Activated CD4-positive, alpha-beta memory T cell treated with anti-CD3 and anti-CD28 coated beads, Interleukin-2, amount 10 ng/mL, durations not matched to agents 7 days and 5 days (primary cell): Measurements from ENCODE around the gene C16orf92. TPM values are rescaled to one million over a fixed set of nuclear protein-coding genes. Genes with fewer than 3 reads are reported as not detected.

ENCODE experiments used
- CTCF ChIA-PET: fragments of 350-600 bp; sonication (Branson Sonifier 250); formaldehyde crosslinking; loops from one replicate; lab custom pipeline; 2021; ENCODE audit warnings: antibody characterized with exemption, inconsistent platforms; lab: Charles Lee
- POLR2A ChIA-PET: fragments of 350-600 bp; sonication (Branson Sonifier 250); formaldehyde crosslinking; loops from one replicate; lab custom pipeline; 2021; ENCODE audit warnings: antibody characterized with exemption; lab: Charles Lee
- DNase-seq: peaks from one replicate; pipeline ENCODE4 v3.0.0-alpha.2; 2020
- H3K27ac Mint-ChIP-seq: one replicate; pipeline ENCODE4 v1.8.0; 2021; ENCODE audit warnings: mild to moderate bottlenecking, mixed read lengths
- H3K27me3 Mint-ChIP-seq: one replicate; pipeline ENCODE4 v1.8.0; 2021; ENCODE audit warnings: mixed read lengths
- H3K36me3 Mint-ChIP-seq: one replicate; pipeline ENCODE4 v1.8.0; 2021; ENCODE audit warnings: low read depth, mixed read lengths
- H3K4me1 Mint-ChIP-seq: one replicate; pipeline ENCODE4 v1.8.0; 2021; ENCODE audit warnings: mixed read lengths
- H3K4me3 Mint-ChIP-seq: one replicate; pipeline ENCODE4 v1.8.0; 2021; ENCODE audit warnings: mild to moderate bottlenecking, mixed read lengths
- H3K9me3 Mint-ChIP-seq: one replicate; pipeline ENCODE4 v1.8.0; 2021; ENCODE audit warnings: mixed read lengths
- total RNA-seq, 2 experiments: library from RNA; stranded (reverse); gene quantifications; one replicate each; pipeline ENCODE4 v1.2.3, GENCODE V29; 2021

Gene C16orf92
- total RNA-seq, 2 experiments from 2014 or later: not detected

- ChIA-PET POLR2A (interaction anchor here (1.6 kb wide), 1 partner anchor 75 kb away, joined by 3 read pairs; the partner anchor contains the start of gene KCTD13), CTCF (interaction anchor here (1.2 kb wide), 1 partner anchor 31 kb away, joined by 4 read pairs; the partner anchor contains the start of gene TLCD3B)
- H3K4me1 Mint-ChIP-seq: peaks cover 29% of the 10 kb centered on the region
- H3K4me3 Mint-ChIP-seq: no peak overlapping the region
- no peak for DNase-seq
- H3K27ac Mint-ChIP-seq: no peak overlapping the region
- H3K36me3 Mint-ChIP-seq: peaks cover 46% of the 10 kb centered on the region
- no peaks in the 10 kb centered on the region for H3K27me3 Mint-ChIP-seq
- no peaks in the 10 kb centered on the region for H3K9me3 Mint-ChIP-seq
Measured at GRCh38 chr16:30000735-30001631, 22.0 kb upstream of the C16orf92 start.

GRCh38 chr16:30002614-30003346 is 20.2 kb upstream of the C16orf92 start:
- no peak overlapping the region for H3K4me3 Mint-ChIP-seq
- H3K9me3 Mint-ChIP-seq: no peaks in the 10 kb centered on the region
- no peaks in the 10 kb centered on the region for H3K27me3 Mint-ChIP-seq
- peaks cover 36% of the 10 kb centered on the region for H3K36me3 Mint-ChIP-seq
- ChIA-PET CTCF (interaction anchor here (1.3 kb wide), 1 partner anchor 154 kb away, joined by 3 read pairs; no protein-coding TSS in a partner anchor), POLR2A (interaction anchor here (1.3 to 1.4 kb wide), 2 partner anchors 10 to 41 kb away, joined by 3 to 4 read pairs; partner anchors contain the start of gene TMEM219)
- peaks cover 16% of the 10 kb centered on the region for H3K4me1 Mint-ChIP-seq
- DNase-seq: no peak
- no peak overlapping the region for H3K27ac Mint-ChIP-seq

- H3K27me3 Mint-ChIP-seq: peaks cover 6% of the 10 kb centered on the region
- no peaks in the 10 kb centered on the region for H3K9me3 Mint-ChIP-seq
- peaks cover 28% of the 10 kb centered on the region for H3K36me3 Mint-ChIP-seq
- no peak overlapping the region for H3K27ac Mint-ChIP-seq
- CTCF ChIA-PET: interaction anchor here (1.3 to 3.5 kb wide), 2 partner anchors 196 to 303 kb away, joined by 4 to 15 read pairs; no protein-coding TSS in a partner anchor
- H3K4me1 Mint-ChIP-seq: peaks cover 10% of the 10 kb centered on the region
- no peak overlapping the region for H3K4me3 Mint-ChIP-seq
- DNase-seq: no peak
- POLR2A ChIA-PET: interaction anchor here (1.1 to 1.3 kb wide), 3 partner anchors 7 to 10 kb away, joined by 3 read pairs; no protein-coding TSS in a partner anchor
Measured at GRCh38 chr16:30003670-30004423, 19.2 kb upstream of the C16orf92 start.

GRCh38 chr16:30004424-30004776 is 18.6 kb upstream of the C16orf92 start:
- no peak overlapping the region for H3K27ac Mint-ChIP-seq
- peaks cover 22% of the 10 kb centered on the region for H3K36me3 Mint-ChIP-seq
- H3K4me1 Mint-ChIP-seq: peaks cover 4% of the 10 kb centered on the region
- POLR2A ChIA-PET: interaction anchor here (1.1 to 1.3 kb wide), 3 partner anchors 8 to 10 kb away, joined by 3 read pairs; no protein-coding TSS in a partner anchor
- DNase-seq: no peak
- peaks cover 11% of the 10 kb centered on the region for H3K27me3 Mint-ChIP-seq
- no peak overlapping the region for H3K4me3 Mint-ChIP-seq
- CTCF ChIA-PET: interaction anchor here (1.3 to 3.5 kb wide), 2 partner anchors 196 to 304 kb away, joined by 4 to 15 read pairs; no protein-coding TSS in a partner anchor
- H3K9me3 Mint-ChIP-seq: no peaks in the 10 kb centered on the region

- no peaks in the 10 kb centered on the region for H3K9me3 Mint-ChIP-seq
- H3K4me1 Mint-ChIP-seq: peaks cover under 1% of the 10 kb centered on the region
- H3K36me3 Mint-ChIP-seq: peaks cover 18% of the 10 kb centered on the region
- POLR2A ChIA-PET: interaction anchor here (1.1 to 1.3 kb wide), 3 partner anchors 8 to 11 kb away, joined by 3 read pairs; no protein-coding TSS in a partner anchor
- CTCF ChIA-PET: interaction anchor here (1.2 to 3.5 kb wide), 7 partner anchors 8 to 304 kb away, joined by 3 to 15 read pairs (median 5); partner anchors contain the start of genes INO80E, KCTD13 and PAGR1
- H3K4me3 Mint-ChIP-seq: no peak overlapping the region
- no peak for DNase-seq
- no peak overlapping the region for H3K27ac Mint-ChIP-seq
- H3K27me3 Mint-ChIP-seq: peaks cover 14% of the 10 kb centered on the region
Measured at GRCh38 chr16:30004811-30005242, 18.2 kb upstream of the C16orf92 start.

- POLR2A ChIA-PET: interaction anchor here (1.2 to 2.1 kb wide), 3 partner anchors 9 to 12 kb away, joined by 3 to 6 read pairs (median 3); partner anchors contain the start of gene HIRIP3
- peaks cover 20% of the 10 kb centered on the region for H3K27me3 Mint-ChIP-seq
- H3K4me1 Mint-ChIP-seq: peaks cover 2% of the 10 kb centered on the region
- no peak overlapping the region for H3K4me3 Mint-ChIP-seq
- H3K9me3 Mint-ChIP-seq: no peaks in the 10 kb centered on the region
- H3K27ac Mint-ChIP-seq: no peak overlapping the region
- H3K36me3 Mint-ChIP-seq: peaks cover 17% of the 10 kb centered on the region
- peak; percentile 42 for DNase-seq
- CTCF ChIA-PET: interaction anchor here (1.0 to 3.5 kb wide), 8 partner anchors 9 to 305 kb away, joined by 3 to 15 read pairs (median 5); partner anchors contain the start of genes INO80E, KCTD13, PAGR1 and TAOK2
Measured at GRCh38 chr16:30005341-30006094, 17.5 kb upstream of the C16orf92 start.

GRCh38 chr16:30006095-30006473 is 16.9 kb upstream of the C16orf92 start:
- Mint-ChIP-seq H3K27me3 (peaks cover 21% of the 10 kb centered on the region), H3K4me3 (no peak overlapping the region), H3K4me1 (peaks cover 3% of the 10 kb centered on the region), H3K36me3 (peaks cover 17% of the 10 kb centered on the region), H3K9me3 (no peaks in the 10 kb centered on the region), H3K27ac (no peak overlapping the region)
- ChIA-PET POLR2A (interaction anchor here (2.1 kb wide), 1 partner anchor 11 kb away, joined by 6 read pairs; the partner anchor contains the start of gene HIRIP3), CTCF (interaction anchor here (1.0 to 3.5 kb wide), 7 partner anchors 9 to 305 kb away, joined by 3 to 15 read pairs (median 5); partner anchors contain the start of genes INO80E, KCTD13, PAGR1 and TAOK2)
- DNase-seq: no peak

GRCh38 chr16:30006659-30007377 is 16.2 kb upstream of the C16orf92 start:
- peaks cover 3% of the 10 kb centered on the region for H3K4me1 Mint-ChIP-seq
- H3K9me3 Mint-ChIP-seq: no peaks in the 10 kb centered on the region
- peaks cover 25% of the 10 kb centered on the region for H3K27me3 Mint-ChIP-seq
- H3K27ac Mint-ChIP-seq: no peak overlapping the region
- DNase-seq: no peak
- H3K36me3 Mint-ChIP-seq: peaks cover 15% of the 10 kb centered on the region
- ChIA-PET CTCF (interaction anchor here (1.7 to 3.5 kb wide), 2 partner anchors 190 to 306 kb away, joined by 5 to 15 read pairs; partner anchors contain the start of gene PAGR1), POLR2A (interaction anchor here (1.0 to 2.1 kb wide), 3 partner anchors 10 to 33 kb away, joined by 3 to 6 read pairs (median 3); partner anchors contain the start of genes HIRIP3 and TAOK2)
- H3K4me3 Mint-ChIP-seq: no peak overlapping the region

GRCh38 chr16:30007378-30007895 is 15.6 kb upstream of the C16orf92 start:
- Mint-ChIP-seq H3K27ac (no peak overlapping the region), H3K36me3 (peaks cover 12% of the 10 kb centered on the region), H3K4me1 (peaks cover 8% of the 10 kb centered on the region), H3K27me3 (peaks cover 30% of the 10 kb centered on the region), H3K4me3 (no peak overlapping the region), H3K9me3 (no peaks in the 10 kb centered on the region)
- ChIA-PET POLR2A (interaction anchor here (1.0 to 2.1 kb wide), 4 partner anchors 11 to 34 kb away, joined by 3 to 6 read pairs (median 3); partner anchors contain the start of genes HIRIP3, TAOK2 and TLCD3B), CTCF (no interaction called here)
- DNase-seq: no peak
